Measurements from ENCODE around the gene AQP6. TPM values are rescaled to one million over a fixed set of nuclear protein-coding genes. Genes with fewer than 3 reads are reported as not detected.

AQP6 gene
- total and polyA plus RNA-seq, 2 donors (not counting 3 experiments of a cell fraction or from before 2014, with no cell fraction given): 0.04 TPM; not detected in 1

GRCh38 chr12:49942512-49942893 lies 30.2 kb upstream of the AQP6 start:
- Histone ChIP-seq H4K20me1 (replicated peaks; ENCODE audit: control insufficient read depth, extremely low read depth, insufficient read depth, low read length) (no peaks in the 10 kb centered on the region), H3K9ac (replicated peaks; ENCODE audit: extremely low read depth, insufficient read depth, low read length) (no peak overlapping the region), H3K27ac (ENCODE audit: insufficient read depth, low read depth, low read length) (no peak overlapping the region), H3K4me1 (ENCODE audit: control insufficient read depth, extremely low read depth, insufficient read depth, low read length) (peaks cover 11% of the 10 kb centered on the region), H3K27me3 (ENCODE audit: control insufficient read depth in 2 of 2, insufficient read depth in 2 of 2, low read length in 2 of 2) (no peaks in the 10 kb centered on the region), H3K36me3 (ENCODE audit: control insufficient read depth in 2 of 2, extremely low read depth in 1 of 2, insufficient read depth in 2 of 2, low read length in 2 of 2) (no peaks in the 10 kb centered on the region), H3K4me3 (replicated peaks in 1 of 3; ENCODE audit: insufficient read depth in 1 of 3, low read depth in 1 of 3, low read length in 3 of 3) (no peak overlapping the region), H2AFZ (ENCODE audit: low read depth, low read length) (no peak overlapping the region), H3K9me1 (replicated peaks; ENCODE audit: control insufficient read depth, extremely low read depth, insufficient read depth, low read length) (no peaks in the 10 kb centered on the region), H3K79me2 (ENCODE audit: control insufficient read depth, insufficient read depth, low read length) (no peaks in the 10 kb centered on the region), H3K4me2 (ENCODE audit: insufficient read depth, low read length) (no peak overlapping the region), H3K9me3 (replicated peaks; ENCODE audit: control insufficient read depth, insufficient read depth, low read length) (no peaks in the 10 kb centered on the region)
- no TSS peak for BruUV-seq (replicated peaks)
- ChIA-PET CTCF (interaction anchor here (0.9 to 3.5 kb wide), 7 partner anchors 9 to 74 kb away, joined by 3 to 14 read pairs (median 4); no protein-coding TSS in a partner anchor), POLR2A (no interaction called here)
- FAIRE-seq (no peak), DNase-seq (ENCODE audit: low read depth, low spot score) (no peak)
- TF ChIP-seq GATA2 (IDR thresholded peaks at IDR 0.05; ENCODE audit: insufficient read depth, insufficient read length, low read depth, low read length): no peak
- no peak for TF ChIP-seq POLR2A (IDR thresholded peaks at IDR 0.05; ENCODE audit: low read depth, low read length)
- no peak for TF ChIP-seq FOS (IDR thresholded peaks at IDR 0.05; ENCODE audit: borderline replicate concordance, insufficient read depth, low read length)
- no peak for TF ChIP-seq EZH2 (IDR thresholded peaks at IDR 0.05; ENCODE audit: borderline replicate concordance, low read depth, low read length, severe bottlenecking)
- no peak for TF ChIP-seq MAX (IDR thresholded peaks at IDR 0.05; ENCODE audit: insufficient read depth, insufficient read length)
- no peak for TF ChIP-seq MYC (IDR thresholded peaks at IDR 0.05; ENCODE audit: low read depth, low read length)
- TF ChIP-seq JUN (IDR thresholded peaks at IDR 0.05; ENCODE audit: borderline replicate concordance, insufficient read depth, insufficient read length, low read depth): no peak
- no peak for TF ChIP-seq POLR2AphosphoS5 (IDR thresholded peaks at IDR 0.05; ENCODE audit: insufficient read depth, low read depth, low read length)
- no peak for TF ChIP-seq CTCF (IDR thresholded peaks at IDR 0.05; ENCODE audit: extremely low read depth in 1 of 2, insufficient read depth in 1 of 2, low read depth in 1 of 2, low read length in 2 of 2)
- intact Hi-C loops (cut with micrococcal nuclease): no loop called here
- dilution Hi-C loops (cut with MboI; ENCODE audit: extremely low pct_ligation_motif_present, low sequenced_read_pairs): no loop called here

Data from endothelial cell of umbilical vein (primary cell).